Thyroid gland (tissue), 4 donors: ENCODE data around the gene SOAT2.

Experiments used
- CTCF ChIP-seq, 6 experiments: fragments of 200-600 bp in 3 of 6; fragments of 450-650 bp in 3 of 6; sonication (generic) in 3 of 6; IDR thresholded peaks; one replicate each; pipeline ENCODE4 v1.5.1; 2016 to 2019; ENCODE audit warnings: antibody characterized with exemption in 6 of 6, mild to moderate bottlenecking in 2 of 6, inconsistent platforms in 1 of 6, moderate library complexity in 1 of 6
- POLR2A ChIP-seq, 2 donors: fragments of 450-650 bp; IDR thresholded peaks; one replicate each; pipeline ENCODE4 v1.6.1; 2017; ENCODE audit warnings: antibody characterized with exemption in 2 of 2, mild to moderate bottlenecking in 2 of 2, moderate library complexity in 1 of 2

GRCh38 chr12:53097207-53097563 is 6.1 kb upstream of the SOAT2 start:
- TF ChIP-seq CTCF (IDR thresholded peaks at IDR 0.05): no peak
- TF ChIP-seq POLR2A (IDR thresholded peaks at IDR 0.05): no peak
